GM08714 (cell line): ENCODE results near the gene ZBTB18.
A peak's percentile ranks its signal among the peaks of the same experiment; 100 is the strongest.

Experiments
- H3K4me3 ChIP-seq: fragments of 200-500 bp; sonication (Bioruptor generic); 2 replicates; pipeline ENCODE4 v1.5.1; 2014; ENCODE audit warnings: mild to moderate bottlenecking, low read length, inconsistent platforms
- ZNF274 ChIP-seq: IDR thresholded peaks from 2 replicates; pipeline ENCODE4 v1.6.1; 2012; ENCODE audit warnings: mild to moderate bottlenecking, low read depth, low read length

Gene ZBTB18

GRCh38 chr1:244049162-244050013 lies 1.7 kb upstream of the ZBTB18 start:
- peak overlapping the region; percentile 78 for H3K4me3 ChIP-seq
- no peak for TF ChIP-seq ZNF274

- no peak for TF ChIP-seq ZNF274
- peak overlapping the region; percentile 78 for H3K4me3 ChIP-seq
These were observed 859 bp upstream of the ZBTB18 start for GRCh38 chr1:244050014-244050834.

GRCh38 chr1:244052016-244052727 lies 1.1 kb downstream of the ZBTB18 start:
- peak overlapping the region; percentile 46 for H3K4me3 ChIP-seq
- no peak for TF ChIP-seq ZNF274

- H3K4me3 ChIP-seq: no peak overlapping the region
- no peak for TF ChIP-seq ZNF274
These were observed 1.7 kb downstream of the ZBTB18 start for GRCh38 chr1:244052728-244053312.

- no peak overlapping the region for H3K4me3 ChIP-seq
- no peak for TF ChIP-seq ZNF274
These were observed 2.7 kb downstream of the ZBTB18 start for GRCh38 chr1:244053831-244054230.

GRCh38 chr1:244054247-244054923 lies 3.3 kb downstream of the ZBTB18 start:
- no peak for TF ChIP-seq ZNF274
- H3K4me3 ChIP-seq: no peak overlapping the region

- no peak overlapping the region for H3K4me3 ChIP-seq
- no peak for TF ChIP-seq ZNF274
These were observed 3.8 kb downstream of the ZBTB18 start for GRCh38 chr1:244054924-244055263.

GRCh38 chr1:244056577-244056976 lies 5.5 kb downstream of the ZBTB18 start:
- no peak for TF ChIP-seq ZNF274
- H3K4me3 ChIP-seq: no peak overlapping the region

GRCh38 chr1:244057474-244058385 lies 6.6 kb downstream of the ZBTB18 start:
- H3K4me3 ChIP-seq: no peak overlapping the region
- TF ChIP-seq ZNF274: no peak

- no peak for TF ChIP-seq ZNF274
These were observed 9.0 kb downstream of the ZBTB18 start for GRCh38 chr1:244060117-244060516.

GRCh38 chr1:244060686-244061085 lies 9.6 kb downstream of the ZBTB18 start:
- no peak for TF ChIP-seq ZNF274
- H3K4me3 ChIP-seq: no peak overlapping the region

More at GRCh38 chr1:244060117-244060516, 9.0 kb downstream of the ZBTB18 start:
- no peak overlapping the region for H3K4me3 ChIP-seq

GRCh38 chr1:244062156-244062725 lies 11.2 kb downstream of the ZBTB18 start:
- no peak for TF ChIP-seq ZNF274
- H3K4me3 ChIP-seq: no peak overlapping the region
